Endodermal cell (in vitro differentiated cells): ENCODE data around the gene ZBTB34. TPM values are rescaled to one million over a fixed set of nuclear protein-coding genes. Genes with fewer than 3 reads are reported as not detected.

Experiments
- DNase-seq: peaks from one replicate; pipeline ENCODE4 v3.0.0-alpha.2; 2017
- H3K27ac ChIP-seq: 2 replicates; pipeline ENCODE4 v1.5.1; 2013; ENCODE audit warnings: mild to moderate bottlenecking, low read depth, low read length, moderate library complexity
- H3K27me3 ChIP-seq: 2 replicates; pipeline ENCODE4 v1.6.1; 2013; ENCODE audit warnings: mild to moderate bottlenecking, low read length, moderate library complexity; ENCODE audit not compliant: insufficient read depth, control insufficient read depth, poor library complexity, severe bottlenecking
- H3K36me3 ChIP-seq: 2 replicates; pipeline ENCODE4 v1.7.0; 2013; ENCODE audit warnings: mild to moderate bottlenecking, low read length, moderate library complexity; ENCODE audit not compliant: control insufficient read depth, insufficient read depth
- H3K4me1 ChIP-seq: one replicate; pipeline ENCODE4 v1.7.0; 2013; ENCODE audit warnings: low read length; ENCODE audit not compliant: control insufficient read depth, insufficient read depth
- H3K4me3 ChIP-seq: 2 replicates; pipeline ENCODE4 v1.5.1; 2013; ENCODE audit warnings: mild to moderate bottlenecking, low read length, moderate library complexity
- H3K9ac ChIP-seq: 2 replicates; pipeline ENCODE4 v1.6.1; 2013; ENCODE audit warnings: mild to moderate bottlenecking, low read length, moderate library complexity; ENCODE audit not compliant: poor library complexity, severe bottlenecking; ENCODE audit errors: extremely low read depth
- H3K9me3 ChIP-seq: 2 replicates; pipeline ENCODE4 v1.6.1; 2013; ENCODE audit warnings: mild to moderate bottlenecking, low read length, moderate library complexity; ENCODE audit not compliant: control insufficient read depth
- H3K27ac Mint-ChIP-seq: 2 replicates; pipeline ENCODE4 v1.8.0; 2020; ENCODE audit warnings: mixed read lengths
- H3K27me3 Mint-ChIP-seq: 2 replicates; pipeline ENCODE4 v1.8.0; 2021; ENCODE audit warnings: mild to moderate bottlenecking, mixed read lengths; ENCODE audit not compliant: insufficient read depth
- H3K36me3 Mint-ChIP-seq: 2 replicates; pipeline ENCODE4 v1.8.0; 2020; ENCODE audit warnings: low read depth, mixed read lengths
- H3K4me1 Mint-ChIP-seq: 2 replicates; pipeline ENCODE4 v1.8.0; 2020; ENCODE audit warnings: mixed read lengths
- H3K4me3 Mint-ChIP-seq: 2 replicates; pipeline ENCODE4 v1.8.0; 2020; ENCODE audit warnings: mild to moderate bottlenecking, moderate library complexity, mixed read lengths
- H3K9me3 Mint-ChIP-seq: 2 replicates; pipeline ENCODE4 v1.8.0; 2020; ENCODE audit warnings: mild to moderate bottlenecking, mixed read lengths
- CTCF ChIP-seq: fragments of 200-600 bp; sonication (generic); conservative IDR thresholded peaks from 2 replicates; pipeline ENCODE4 v1.5.0; 2021; ENCODE audit warnings: antibody characterized with exemption, mild to moderate bottlenecking
- WGBS, 2 experiments: methylation state at CpG; one replicate each; pipeline versions ENCODE4 v1.1.5 to v1.1.7; 2013; ENCODE audit warnings: missing lambda C conversion rate in 2 of 2, mixed read lengths in 1 of 2; ENCODE audit not compliant: insufficient coverage in 1 of 2, insufficient read length in 1 of 2; 5-methylcytosine and 5-hydroxymethylcytosine counted together
- total RNA-seq, 2 donors: library from RNA; stranded (reverse); fragmentation: NEBNext Ultra II Directional in 1 of 2; extraction: Animal tissue kit (Norgen Biotek cat#: 25700) in 1 of 2; gene quantifications; 2 replicates in 1 of 2; 3 replicates in 1 of 2; pipeline ENCODE4 v1.2.1, GENCODE V29; 2021

ZBTB34 gene
- total RNA-seq, 2 donors from 2014 or later = 19.7 to 24.9 TPM

GRCh38 chr9:126907058-126907457, 46.6 kb downstream of the ZBTB34 start:
- Mint-ChIP-seq H3K27ac (no peak overlapping the region), H3K27me3 (peaks cover 23% of the 10 kb centered on the region), H3K9me3 (peaks cover 2% of the 10 kb centered on the region), H3K36me3 (no peaks in the 10 kb centered on the region), H3K4me1 (peaks cover 8% of the 10 kb centered on the region), H3K4me3 (no peak overlapping the region)
- no peak for TF ChIP-seq CTCF
- no peak overlapping the region for H3K9ac ChIP-seq
- H3K27me3 ChIP-seq = peaks cover 10% of the 10 kb centered on the region
- no peak overlapping the region for H3K27ac ChIP-seq
- H3K9me3 ChIP-seq = peaks cover 2% of the 10 kb centered on the region
- WGBS, 2 experiments = 79 to 85% methylated on average over 1 to 2 of the region's 2 CpGs
- DNase-seq = no peak
- H3K4me1 ChIP-seq = no peaks in the 10 kb centered on the region
- H3K4me3 ChIP-seq = no peak overlapping the region
- no peaks in the 10 kb centered on the region for H3K36me3 ChIP-seq

GRCh38 chr9:126914458-126915280, 54.2 kb downstream of the ZBTB34 start, which contains the start of gene RALGPS1:
TSS of gene RALGPS1 (plus strand) at chr9:126914782. CDS start at chr9:126962290, 47,508 bp downstream.
- no peaks in the 10 kb centered on the region for H3K9me3 ChIP-seq
- peaks cover 26% of the 10 kb centered on the region for H3K4me1 Mint-ChIP-seq
- H3K9me3 Mint-ChIP-seq = peaks cover 2% of the 10 kb centered on the region
- peaks cover 39% of the 10 kb centered on the region for H3K27me3 Mint-ChIP-seq
- no peaks in the 10 kb centered on the region for H3K36me3 ChIP-seq
- peaks cover 45% of the 10 kb centered on the region for H3K27me3 ChIP-seq
- peak; percentile 98 for DNase-seq
- H3K9ac ChIP-seq = no peak within 1 kb of the TSS
- H3K36me3 Mint-ChIP-seq = no peaks in the 10 kb centered on the region
- no peak for TF ChIP-seq CTCF
- WGBS, 2 experiments = 1 to 2% methylated on average over 19 to 105 of the region's 105 CpGs
- H3K27ac ChIP-seq = no peak within 1 kb of the TSS
- H3K4me1 ChIP-seq = peaks cover 10% of the 10 kb centered on the region
- H3K27ac Mint-ChIP-seq = peak within 1 kb of the TSS; percentile 67
- peak within 1 kb of the TSS; percentile 61 for H3K4me3 Mint-ChIP-seq
- H3K4me3 ChIP-seq = peak within 1 kb of the TSS; percentile 68

- 2 to 5% methylated on average over 11 to 43 of the region's 43 CpGs for WGBS, 2 experiments
- H3K27ac ChIP-seq = no peak overlapping the region
- peaks cover 26% of the 10 kb centered on the region for H3K4me1 Mint-ChIP-seq
- TF ChIP-seq CTCF = no peak
- H3K4me3 ChIP-seq = peak overlapping the region; percentile 68
- no peaks in the 10 kb centered on the region for H3K9me3 ChIP-seq
- H3K36me3 Mint-ChIP-seq = no peaks in the 10 kb centered on the region
- no peaks in the 10 kb centered on the region for H3K36me3 ChIP-seq
- peaks cover 37% of the 10 kb centered on the region for H3K27me3 Mint-ChIP-seq
- peak overlapping the region; percentile 67 for H3K27ac Mint-ChIP-seq
- DNase-seq = peak; percentile 95
- peaks cover 2% of the 10 kb centered on the region for H3K9me3 Mint-ChIP-seq
- H3K9ac ChIP-seq = no peak overlapping the region
- peaks cover 45% of the 10 kb centered on the region for H3K27me3 ChIP-seq
- H3K4me1 ChIP-seq = peaks cover 10% of the 10 kb centered on the region
- H3K4me3 Mint-ChIP-seq = peak overlapping the region; percentile 61
Observed at GRCh38 chr9:126915281-126915816, 54.9 kb downstream of the ZBTB34 start.
